Measurements from ENCODE around the gene D2HGDH. TPM values are rescaled to one million over a fixed set of nuclear protein-coding genes. Genes with fewer than 3 reads are reported as not detected.

D2HGDH gene
- total and polyA plus RNA-seq, 2 of the 8 experiments (the other 6 are each of a cell fraction or from before 2014, with no cell fraction given) = 3.4 to 8.1 TPM

- WGBS, 2 experiments (ENCODE audit: extremely low coverage in 1 of 2, insufficient coverage in 1 of 2, insufficient read length in 1 of 2, insufficient replicate concordance in 2 of 2, low coverage in 1 of 2, low lambda C conversion rate in 2 of 2, missing lambda C conversion rate in 1 of 2) = 92% methylated on average over 31 of the region's 33 CpGs; no CpG with 5 or more reads in 1 of the 2 experiments
- H3K4me3 ChIP-seq (ENCODE audit: extremely low read depth in 1 of 4, insufficient read depth in 2 of 4, low read depth in 3 of 4, low read length in 4 of 4) = no peak overlapping the region
- H2BK12ac ChIP-seq (ENCODE audit: low read depth, low read length) = no peak overlapping the region
- H3K27me3 ChIP-seq (replicated peaks in 1 of 4; ENCODE audit: control insufficient read depth in 3 of 4, extremely low read depth in 1 of 4, insufficient read depth in 3 of 4, low read length in 3 of 4) = no peaks in the 10 kb centered on the region
- H4K91ac ChIP-seq (replicated peaks; ENCODE audit: insufficient read length, low read length) = no peak overlapping the region
- no peak overlapping the region for H2BK20ac ChIP-seq (ENCODE audit: low read length)
- no peak overlapping the region for H3K56ac ChIP-seq (replicated peaks; ENCODE audit: insufficient read length, low read depth, low read length)
- no peaks in the 10 kb centered on the region for H3K79me2 ChIP-seq (ENCODE audit: control insufficient read depth in 1 of 2, insufficient read depth in 2 of 2, low read length in 2 of 2)
- H3K18ac ChIP-seq (ENCODE audit: extremely low read depth, low read length) = no peak overlapping the region
- H3K23ac ChIP-seq (ENCODE audit: insufficient read length) = no peak overlapping the region
- FAIRE-seq = no peak
- no peak overlapping the region for H3K27ac ChIP-seq (ENCODE audit: low read depth, low read length)
- H3K14ac ChIP-seq (ENCODE audit: insufficient read length) = no peak overlapping the region
- peaks cover 0 to 5% (median 0%) of the 10 kb centered on the region in 4 experiments; a peak in 2 of 7 replicates for H3K4me1 ChIP-seq (replicated peaks in 1 of 4; ENCODE audit: control insufficient read depth in 3 of 4, insufficient read depth in 4 of 4, low read length in 3 of 4)
- ChIA-PET POLR2A (ENCODE audit: partially characterized antibody) (no interaction called here), CTCF (ENCODE audit: partially characterized antibody) (interaction anchor here (0.7 to 1.3 kb wide), 2 partner anchors 37 to 82 kb away, joined by 3 read pairs; no protein-coding TSS in a partner anchor)
- no peak for DNase-seq (ENCODE audit: low read depth in 1 of 2, low spot score in 2 of 2)
- H4K5ac ChIP-seq (ENCODE audit: insufficient read length, low read depth, low read length) = no peak overlapping the region
- H3K23me2 ChIP-seq (ENCODE audit: low read depth, low read length) = no peaks in the 10 kb centered on the region
- H2BK5ac ChIP-seq (ENCODE audit: low read depth, low read length) = no peak overlapping the region; the same call in 1 of the 2 replicates
- no peak overlapping the region for H3K4ac ChIP-seq (replicated peaks; ENCODE audit: insufficient read length, low read depth, low read length)
- H3K9me3 ChIP-seq (ENCODE audit: insufficient read depth in 2 of 2, low read depth in 1 of 2, low read length in 1 of 2) = no peaks in the 10 kb centered on the region
- H2BK120ac ChIP-seq (replicated peaks; ENCODE audit: low read depth, low read length) = no peak overlapping the region
- peak overlapping the region; percentile 83 for H4K8ac ChIP-seq (ENCODE audit: extremely low read depth, insufficient read depth, low read length)
- H3K9ac ChIP-seq (replicated peaks in 1 of 4; ENCODE audit: extremely low read depth in 1 of 4, low read depth in 3 of 4, low read length in 3 of 4) = no peak overlapping the region
- H3K79me1 ChIP-seq (ENCODE audit: low read depth, low read length) = no peaks in the 10 kb centered on the region
- no peak overlapping the region for H2BK15ac ChIP-seq (ENCODE audit: low read length)
- no peak overlapping the region for H3K4me2 ChIP-seq (ENCODE audit: insufficient read depth in 1 of 2, low read depth in 2 of 2, low read length in 2 of 2)
- H3K36me3 ChIP-seq (ENCODE audit: control insufficient read depth in 2 of 4, insufficient read depth in 4 of 4, low read length in 3 of 4) = no peaks in the 10 kb centered on the region
- no peak overlapping the region for H2AK5ac ChIP-seq (ENCODE audit: low read depth, low read length)
- H2AFZ ChIP-seq (ENCODE audit: low read length) = no peak overlapping the region
- H4K20me1 ChIP-seq (replicated peaks in 1 of 2; ENCODE audit: control insufficient read depth in 1 of 2, insufficient read depth in 2 of 2, low read length in 2 of 2) = no peaks in the 10 kb centered on the region
- TF ChIP-seq GTF2F1 (IDR thresholded peaks at IDR 0.05; ENCODE audit: borderline replicate concordance, low read depth, low read length) = no peak
- no peak for TF ChIP-seq EZH2 (IDR thresholded peaks at IDR 0.05; ENCODE audit: low read depth, low read length, severe bottlenecking)
Measured at GRCh38 chr2:241816431-241817121, 82.1 kb downstream of the D2HGDH start.
